SIG-M5 (cell line): Measurements from ENCODE around the gene DOCK6.

Source experiments
- DNase-seq: peaks from one replicate; lab custom pipeline; 2025; lab: John Stamatoyannopoulos, UW

Gene DOCK6

DNA sequence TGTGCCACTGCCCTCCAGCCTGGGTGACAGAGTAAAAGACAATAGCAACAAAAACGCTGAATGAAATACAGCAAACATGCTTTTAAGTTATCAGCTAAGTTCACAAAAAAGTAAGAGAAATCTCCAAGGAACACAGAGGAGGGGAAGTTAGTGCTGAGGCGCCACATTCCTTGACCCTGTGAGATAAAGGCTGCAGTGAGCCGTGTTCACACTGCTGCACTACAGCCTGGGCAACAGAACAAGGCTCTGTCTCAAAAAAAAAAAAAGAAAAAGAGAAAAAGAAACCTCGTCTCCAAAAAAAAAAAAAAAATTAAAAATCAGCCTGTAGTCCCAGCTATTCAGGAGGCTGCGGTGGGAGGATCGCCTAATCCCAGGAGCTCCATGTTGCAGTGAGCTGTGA, 16.3 kb upstream of the DOCK6 start:
- DNase-seq: no peak

DNA sequence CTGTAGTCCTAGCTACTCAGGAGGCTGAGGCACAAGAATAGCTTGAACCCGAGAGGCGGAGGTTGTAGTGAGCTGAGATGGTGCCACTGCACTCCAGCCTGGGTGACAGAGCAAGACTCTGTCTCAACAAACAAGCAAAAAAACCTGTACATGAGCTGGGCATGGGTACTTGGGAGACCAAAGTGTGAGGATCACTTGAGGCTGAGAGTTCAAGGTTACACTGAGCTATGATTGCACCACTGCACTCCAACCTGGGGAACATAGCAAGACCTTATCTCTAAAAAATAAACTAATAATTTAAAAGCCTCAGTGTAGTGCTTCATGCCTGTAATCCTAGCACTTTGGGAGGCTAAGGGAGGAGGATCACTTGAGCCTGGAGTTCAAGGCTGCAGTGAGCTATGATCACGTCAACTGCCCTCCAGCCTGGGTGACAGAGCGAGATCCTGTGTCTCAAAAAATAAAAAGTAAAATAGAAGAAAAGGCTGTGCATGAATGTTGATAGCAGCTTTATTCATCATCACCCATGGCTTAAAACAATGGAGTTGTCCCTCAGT, 12.3 kb upstream of the DOCK6 start:
- no peak for DNase-seq

DNA sequence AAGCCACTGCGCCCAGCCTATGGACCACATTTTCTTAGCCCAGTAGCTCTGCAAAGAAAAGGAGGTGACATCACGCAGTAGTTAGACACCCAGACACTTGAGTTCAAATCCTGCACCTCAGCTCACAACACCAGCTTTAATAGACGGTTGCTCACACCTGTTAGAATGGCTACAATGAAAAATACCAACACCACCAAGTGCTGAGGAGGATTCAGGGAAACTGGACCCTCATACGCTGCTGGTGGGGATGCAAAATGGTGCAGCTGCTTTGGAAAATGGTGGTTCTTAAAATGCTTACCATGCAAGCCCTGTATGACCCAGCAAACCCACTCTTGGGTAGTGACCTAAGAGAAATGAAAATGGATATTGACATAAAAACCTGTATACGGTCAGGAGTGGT, 11.7 kb upstream of the DOCK6 start:
- no peak for DNase-seq

DNA sequence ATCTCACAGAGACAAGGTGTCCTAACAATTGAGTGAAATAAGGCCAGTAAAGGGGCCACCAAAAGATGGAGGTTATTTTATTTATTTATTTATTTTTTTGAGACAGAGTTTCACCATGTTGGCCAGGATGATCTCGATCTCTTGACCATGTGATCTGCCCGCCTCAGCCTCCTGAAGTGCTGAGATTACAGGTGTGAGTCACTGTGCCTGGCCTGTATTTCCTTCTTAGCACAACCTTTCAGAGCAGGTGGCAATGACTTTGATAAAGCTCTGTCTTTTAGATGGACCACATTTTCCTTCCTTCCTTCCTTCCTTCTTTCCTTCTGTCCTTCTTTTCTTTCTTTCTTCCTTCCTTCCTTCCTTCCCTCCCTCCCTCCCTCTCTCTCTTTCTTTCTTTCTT, 11.0 kb upstream of the DOCK6 start:
- no peak for DNase-seq

DNA sequence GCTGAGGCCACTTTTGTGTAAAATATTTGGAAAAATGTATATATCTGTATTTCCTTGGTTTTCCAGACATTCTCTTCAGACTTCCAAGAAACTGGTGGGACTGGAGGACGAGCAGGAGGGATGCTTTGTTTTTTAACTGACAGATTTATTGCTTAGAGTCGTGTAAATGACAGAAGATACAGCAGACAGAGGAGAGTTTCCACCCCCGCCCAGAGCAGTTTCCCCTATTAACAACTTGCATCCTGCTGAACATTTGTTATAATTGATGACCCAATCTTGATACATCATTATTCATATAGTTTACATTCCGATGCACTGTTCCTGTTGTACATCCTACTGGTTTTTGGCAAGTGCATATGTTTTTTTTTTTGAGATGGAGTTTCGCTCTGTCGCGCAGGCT, 7.1 kb upstream of the DOCK6 start:
- no peak for DNase-seq

DNA sequence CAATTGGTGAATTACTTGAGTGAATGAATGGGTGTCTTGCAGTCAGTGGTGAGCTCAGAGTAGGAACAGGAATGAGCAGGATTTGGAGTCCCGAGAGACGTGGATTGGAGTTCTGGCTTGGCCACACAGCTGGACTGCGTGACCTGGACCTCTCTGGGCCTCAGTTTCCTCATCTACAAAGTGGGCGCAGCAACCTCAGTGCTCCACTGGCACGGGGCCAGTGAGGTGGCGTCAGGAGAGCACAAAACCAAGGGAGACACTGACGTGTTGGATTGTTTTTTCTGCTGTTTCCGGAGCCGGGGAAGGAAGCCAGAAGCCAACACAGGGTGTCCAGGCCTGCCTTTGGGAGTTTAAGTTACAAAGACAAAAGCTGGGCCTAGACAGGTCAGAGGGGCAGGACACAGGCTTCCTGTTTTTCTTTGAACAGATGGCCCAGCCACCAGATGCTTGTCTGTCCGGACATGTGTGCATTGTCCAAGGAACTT, 6.5 kb upstream of the DOCK6 start:
- no peak for DNase-seq

DNA sequence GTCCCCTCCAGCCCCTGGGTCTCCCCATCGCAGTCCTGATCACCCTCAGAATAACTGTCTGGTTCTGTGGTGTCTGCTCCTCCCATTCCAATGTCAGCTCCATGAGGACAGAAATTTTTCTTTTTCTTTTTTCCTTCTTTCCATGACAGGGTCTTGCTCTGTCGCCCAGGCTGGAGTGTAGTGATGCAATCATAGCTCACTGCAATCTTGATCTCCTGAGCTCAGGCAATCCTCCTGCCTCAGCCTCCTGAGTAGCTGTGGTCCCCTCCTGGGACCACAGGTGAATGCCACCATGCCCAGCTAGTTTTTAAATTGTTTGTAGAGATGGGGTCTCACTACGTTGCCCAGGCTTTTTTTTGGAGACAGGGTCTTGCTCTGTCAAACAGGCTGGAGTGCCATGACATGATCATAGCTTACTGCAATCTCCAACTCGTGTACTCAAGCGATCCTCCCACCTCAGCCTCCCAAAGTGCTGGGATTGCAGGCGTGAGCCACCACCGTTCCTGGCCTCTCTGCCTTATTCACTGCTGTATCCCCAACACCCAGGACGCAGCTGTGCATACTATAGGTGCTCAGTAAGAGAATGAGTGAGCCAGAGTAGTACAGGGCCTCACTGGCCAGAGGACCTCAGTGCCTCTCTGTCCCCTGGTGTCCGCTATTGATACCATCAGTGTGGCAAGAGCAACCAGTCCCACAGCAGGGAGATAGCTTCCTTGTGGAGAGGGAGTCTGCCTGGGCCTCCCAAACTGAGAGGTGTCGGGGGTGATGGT, 5.2 kb upstream of the DOCK6 start:
- DNase-seq: no peak

DNA sequence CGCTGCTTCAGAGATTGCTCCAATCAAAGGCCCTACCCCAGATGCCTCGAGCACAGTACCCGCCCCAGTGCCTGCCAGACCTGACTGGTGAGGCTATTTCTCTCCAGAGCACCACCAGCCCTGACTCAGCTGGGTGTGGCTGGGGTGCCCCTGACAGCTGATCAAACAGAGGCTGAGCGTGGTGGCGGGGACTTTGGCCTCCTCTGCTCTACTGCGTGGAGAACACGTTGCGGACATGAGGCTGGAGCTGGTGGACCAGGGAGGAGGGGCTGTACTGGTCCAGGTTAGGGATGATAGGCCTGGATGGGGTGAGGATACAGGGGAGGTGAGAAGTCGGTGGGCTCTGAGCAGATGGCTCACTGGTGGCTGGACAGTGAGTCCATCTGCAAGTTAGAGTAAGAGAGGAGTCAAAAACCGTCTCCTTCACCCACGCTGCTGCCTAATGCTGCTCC, 3.5 kb upstream of the DOCK6 start:
- DNase-seq: no peak

DNA sequence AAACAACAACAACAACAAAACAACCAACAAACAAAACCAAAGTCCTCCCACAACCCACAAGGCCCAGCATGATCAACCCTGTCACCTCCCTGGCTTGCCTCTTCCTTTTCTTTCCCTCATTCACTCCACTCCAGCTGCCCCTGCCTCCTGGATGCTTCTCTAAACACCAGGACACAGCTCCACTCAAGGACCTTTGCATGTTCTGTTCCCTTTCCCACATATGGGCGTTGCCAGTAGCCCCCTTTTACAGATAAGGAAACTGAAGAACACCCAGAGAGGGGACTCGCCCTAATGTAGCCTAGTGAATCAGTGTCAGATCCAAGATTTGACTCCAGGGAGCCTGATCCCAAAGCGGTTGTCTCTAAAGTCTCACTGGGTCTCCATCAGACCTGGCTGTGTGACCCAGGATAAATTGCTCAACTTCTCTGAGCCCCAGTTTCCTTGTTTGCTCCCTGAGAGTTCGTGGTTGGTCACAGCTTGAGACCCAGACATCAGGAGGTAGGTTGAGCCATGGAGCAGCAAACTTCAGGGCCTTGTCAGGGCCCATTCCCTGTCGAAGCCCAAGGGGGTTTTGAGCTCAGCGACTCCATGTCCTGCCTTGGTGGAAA, 3.0 kb upstream of the DOCK6 start:
- no peak for DNase-seq

DNA sequence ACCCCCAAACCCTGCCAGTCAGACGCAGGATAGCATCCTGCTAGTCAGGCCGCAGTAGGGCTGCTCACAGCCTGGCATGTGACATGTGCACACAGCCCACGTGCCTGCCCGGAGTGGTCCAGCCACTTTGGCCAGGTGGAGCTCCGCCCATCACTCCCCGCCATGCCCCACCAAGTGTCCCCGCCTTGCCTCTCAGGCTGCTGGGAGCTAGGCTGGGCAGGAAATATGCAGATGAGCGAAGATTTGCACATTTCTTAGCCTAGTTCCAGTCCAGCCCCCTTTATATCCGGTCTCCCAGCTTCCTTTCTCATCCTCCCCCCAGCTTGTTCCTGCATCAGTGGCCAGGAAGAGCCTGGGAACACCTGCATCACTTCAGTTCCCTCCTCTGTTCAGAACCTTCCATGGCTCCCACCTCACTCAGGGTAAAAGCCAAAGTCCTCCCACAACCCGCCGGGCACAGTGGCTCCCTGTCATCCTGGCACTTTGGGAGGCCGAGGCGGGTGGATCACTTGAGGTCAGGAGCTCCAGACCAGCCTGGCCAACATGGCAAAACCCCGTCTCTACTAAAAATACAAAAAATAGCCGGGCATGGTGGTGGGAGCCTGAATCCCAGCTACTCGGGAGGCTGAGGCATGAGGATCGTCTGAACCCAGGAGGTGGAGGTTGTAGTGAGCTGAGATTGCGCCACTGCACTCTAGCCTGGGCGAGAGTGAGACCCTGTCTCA, 2.3 kb upstream of the DOCK6 start:
- DNase-seq: no peak

DNA sequence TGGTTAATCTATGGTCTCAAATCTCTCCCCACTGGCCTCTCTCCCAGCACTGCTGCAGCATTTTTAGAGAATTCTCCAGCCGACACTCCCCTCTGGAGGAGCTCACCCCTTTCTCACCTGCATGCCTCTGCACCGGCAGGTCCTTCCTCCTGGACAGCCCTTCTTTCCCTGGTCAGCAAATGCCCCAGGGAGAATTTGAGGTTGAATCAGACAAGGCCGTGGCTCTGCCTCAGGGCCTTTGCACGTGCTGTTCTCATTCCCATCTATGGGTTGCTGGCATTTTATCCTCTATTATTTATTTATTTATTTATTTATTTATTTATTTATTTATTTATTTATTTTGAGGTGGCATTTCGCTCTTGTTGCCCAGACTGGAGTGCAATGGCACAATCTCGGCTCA, 1.4 kb upstream of the DOCK6 start:
- no peak for DNase-seq

DNA sequence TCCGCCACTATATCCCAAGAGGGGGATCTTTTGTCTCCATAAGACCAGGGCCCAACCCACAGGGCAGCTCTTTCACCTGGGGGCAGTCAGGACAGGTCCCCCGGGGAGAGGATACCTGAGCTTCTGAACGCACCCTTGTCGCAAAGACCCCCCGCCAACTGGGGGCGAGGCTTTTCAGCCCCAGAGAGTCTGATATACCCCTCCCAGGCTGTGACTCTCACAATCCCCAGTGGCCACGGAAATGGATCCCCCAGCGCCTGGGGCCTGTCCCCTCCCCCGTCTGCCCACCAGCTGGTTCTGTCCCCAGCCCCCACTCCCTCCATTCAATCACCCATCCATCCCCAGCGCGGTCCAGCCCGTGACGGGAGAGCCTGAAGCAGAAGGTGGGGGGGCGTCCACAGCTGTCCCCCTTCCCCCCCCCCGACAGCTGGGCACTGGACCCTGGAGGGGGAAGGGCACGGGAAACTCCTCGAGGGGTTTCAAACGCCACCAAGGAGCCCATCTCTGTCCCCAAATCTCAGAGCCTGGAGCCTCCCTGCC, 823 bp downstream of the DOCK6 start:
- no peak for DNase-seq

DNA sequence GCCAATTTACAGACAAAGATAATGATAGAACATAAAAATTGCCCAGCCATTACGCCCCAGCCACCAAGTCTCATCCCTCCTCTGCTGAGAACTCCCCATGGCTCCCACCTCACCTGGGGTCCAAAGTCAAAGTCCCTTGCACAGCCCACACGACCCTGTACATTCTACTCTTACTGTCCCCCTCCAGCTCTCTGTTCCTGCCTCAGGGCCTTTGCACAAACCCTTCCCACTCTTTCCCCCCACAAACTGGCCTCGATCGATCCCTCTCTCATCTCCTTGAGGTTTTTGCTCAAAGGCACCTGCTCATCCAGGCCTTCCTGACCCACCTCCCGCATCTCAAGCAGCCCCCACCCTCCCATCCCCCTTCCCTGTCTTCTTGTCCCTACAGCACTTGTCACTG, 1.3 kb downstream of the DOCK6 start:
- no peak for DNase-seq

DNA sequence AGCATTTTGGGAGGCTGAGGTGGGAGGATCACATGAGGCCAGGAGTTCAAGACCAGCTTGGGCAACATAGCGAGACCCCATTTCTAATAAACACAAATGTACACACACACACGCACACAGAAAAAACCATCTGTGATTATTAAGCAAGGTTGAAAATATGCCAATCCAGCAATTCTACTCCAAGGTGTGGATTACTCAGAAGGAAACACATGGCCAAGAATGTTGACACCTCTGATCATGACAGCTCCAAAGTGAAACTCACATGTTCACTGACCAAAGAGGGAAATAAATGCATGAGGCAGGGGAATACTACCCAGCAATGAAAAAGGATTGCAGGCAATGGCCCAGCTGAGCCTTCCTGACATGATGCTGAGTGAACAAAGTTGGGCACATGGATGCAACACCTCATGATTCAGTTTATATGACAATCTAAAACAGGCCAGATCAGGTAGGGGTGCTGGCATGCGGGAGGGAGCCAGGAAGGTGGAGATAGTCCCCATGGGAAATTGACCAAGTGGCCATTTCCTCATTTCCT, 4.4 kb downstream of the DOCK6 start:
- no peak for DNase-seq

DNA sequence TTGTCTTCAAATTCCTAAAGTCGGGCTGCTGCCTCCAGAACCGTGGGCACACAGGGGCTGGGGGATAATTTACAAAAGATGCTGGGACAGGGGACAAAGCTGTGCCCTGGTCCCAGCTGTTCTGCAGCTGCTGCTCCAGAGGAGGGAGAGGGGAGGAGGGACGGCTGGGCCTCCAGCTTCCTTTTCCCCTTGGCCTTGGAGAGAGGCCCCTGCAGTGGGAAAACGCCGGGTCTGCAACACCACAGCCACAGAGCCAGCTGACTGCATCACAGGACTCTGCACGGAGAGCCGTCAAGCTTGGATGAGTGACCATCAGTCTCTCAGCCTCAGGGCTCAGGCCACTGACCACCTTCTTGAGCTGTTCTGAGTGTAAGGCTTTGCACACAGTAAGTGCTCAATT, 6.1 kb downstream of the DOCK6 start:
- no peak for DNase-seq

DNA sequence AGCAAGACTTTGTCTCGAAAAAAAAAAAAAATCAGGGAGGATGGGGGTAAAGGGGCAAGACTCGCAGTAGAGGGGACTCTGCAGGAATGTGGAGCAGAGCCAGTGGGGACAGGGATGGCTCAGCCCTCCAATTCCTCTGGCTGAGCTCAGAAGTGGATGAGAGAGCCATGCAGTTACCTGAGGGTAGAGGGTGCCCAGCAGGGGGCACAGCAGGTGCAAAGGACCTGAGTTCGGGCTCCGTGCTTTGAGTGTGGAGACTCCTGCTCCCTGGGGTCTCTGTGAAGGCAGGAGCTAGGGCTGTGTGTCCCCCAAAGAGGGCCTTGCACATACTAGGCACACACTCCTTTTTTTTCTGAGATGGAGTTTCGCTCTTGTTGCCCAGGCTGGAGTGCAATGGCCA, 7.7 kb downstream of the DOCK6 start:
- DNase-seq: no peak

DNA sequence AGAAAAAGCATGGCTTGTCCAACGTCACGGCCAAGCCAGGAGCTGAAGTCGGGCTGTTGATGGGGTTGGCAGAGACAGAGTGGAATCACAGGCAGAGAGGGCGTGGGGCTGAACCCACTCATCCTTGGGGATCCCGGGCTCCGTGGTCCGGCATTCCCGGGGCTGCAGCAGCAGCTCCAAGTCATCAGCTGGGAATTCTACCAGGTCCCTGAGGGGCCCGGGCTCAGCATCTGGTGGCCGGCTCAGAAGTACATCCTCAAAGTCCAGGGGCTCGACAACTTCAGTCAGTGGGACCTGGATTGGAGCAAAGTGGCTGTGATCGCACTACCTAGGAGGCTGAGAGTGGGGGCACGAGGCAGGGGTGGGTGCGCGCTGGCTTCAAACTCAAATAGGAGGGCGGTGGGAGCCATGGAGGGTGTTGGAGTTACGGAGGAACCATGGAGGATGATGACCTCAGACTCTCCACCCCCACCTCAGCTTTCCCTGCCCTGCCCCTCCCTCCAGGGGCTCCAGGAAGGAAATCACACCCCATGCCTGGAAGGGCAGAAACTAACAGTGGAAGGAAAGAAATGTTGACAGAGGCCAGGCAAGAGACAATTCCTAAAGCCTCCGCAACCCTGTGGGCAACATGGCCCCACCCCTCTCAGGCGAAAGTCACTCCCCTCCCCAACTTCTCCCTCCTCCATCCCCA, 9.5 kb downstream of the DOCK6 start:
- no peak for DNase-seq

DNA sequence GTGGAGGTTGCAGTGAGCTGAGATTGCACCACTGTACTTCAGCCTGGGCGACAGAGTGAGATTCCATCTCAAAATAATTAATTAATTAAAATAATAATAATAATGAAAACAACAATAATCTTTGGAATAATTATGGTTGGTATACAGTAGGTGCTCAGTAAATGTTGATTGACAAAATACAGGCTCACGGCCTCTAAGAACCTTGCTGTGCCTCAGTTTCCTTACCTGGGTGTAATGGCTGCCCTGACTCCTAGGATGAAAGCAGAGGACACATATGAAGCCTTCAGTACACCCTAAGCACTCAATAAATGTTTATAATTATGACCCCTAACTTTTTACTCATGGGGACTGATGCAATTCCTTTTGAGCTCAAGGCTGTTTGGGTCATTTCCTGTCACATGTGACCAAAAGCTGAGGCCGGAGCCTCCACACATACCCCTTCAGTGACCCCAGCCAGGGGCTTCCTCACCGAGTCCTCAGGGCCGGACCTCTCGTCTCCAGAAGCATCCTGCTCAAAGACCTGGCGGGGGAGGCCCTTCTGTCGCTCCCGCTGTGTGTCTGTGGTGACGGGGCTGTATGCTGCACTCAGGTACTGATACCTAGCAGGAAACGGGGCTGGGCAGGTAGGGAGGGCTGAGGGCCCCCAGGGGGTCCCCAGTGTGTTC, 10.5 kb downstream of the DOCK6 start:
- DNase-seq: no peak

DNA sequence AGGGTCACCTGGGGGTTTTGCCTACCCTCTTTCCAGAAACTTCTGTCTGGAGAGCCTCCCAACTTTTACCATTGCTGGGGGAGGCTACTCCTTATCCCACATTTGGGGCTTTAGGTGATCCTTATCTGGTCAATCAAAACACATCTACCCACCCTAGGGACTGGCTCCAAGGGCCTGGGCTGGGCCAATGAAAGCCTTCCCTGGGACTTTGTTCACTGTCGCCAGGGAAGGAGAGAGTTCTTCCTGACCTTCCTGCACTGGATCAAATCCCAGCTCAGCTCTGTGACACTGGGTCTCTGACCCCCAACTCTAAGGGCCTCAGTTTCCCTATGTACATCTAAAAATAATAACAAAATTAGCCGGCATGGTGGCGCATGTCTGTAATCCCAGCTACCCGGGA, 11.1 kb downstream of the DOCK6 start:
- DNase-seq: no peak

DNA sequence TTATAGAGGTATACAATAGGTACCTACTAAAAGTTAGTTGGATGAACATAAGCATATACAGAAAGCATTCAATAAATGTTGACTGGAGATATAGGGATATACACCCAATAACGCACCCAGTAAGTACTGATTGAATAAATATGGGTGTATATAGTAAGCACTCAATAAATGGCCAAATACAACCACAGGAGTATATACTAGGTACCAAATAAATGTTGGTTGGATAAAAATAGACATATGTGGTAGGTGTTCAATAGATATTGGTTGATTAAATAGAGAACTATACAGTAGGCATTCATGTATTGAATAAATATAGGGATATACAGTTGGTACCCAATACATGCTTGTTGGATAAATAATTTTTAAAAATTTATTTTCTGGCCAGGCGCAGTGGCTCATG, 13.5 kb downstream of the DOCK6 start:
- no peak for DNase-seq

DNA sequence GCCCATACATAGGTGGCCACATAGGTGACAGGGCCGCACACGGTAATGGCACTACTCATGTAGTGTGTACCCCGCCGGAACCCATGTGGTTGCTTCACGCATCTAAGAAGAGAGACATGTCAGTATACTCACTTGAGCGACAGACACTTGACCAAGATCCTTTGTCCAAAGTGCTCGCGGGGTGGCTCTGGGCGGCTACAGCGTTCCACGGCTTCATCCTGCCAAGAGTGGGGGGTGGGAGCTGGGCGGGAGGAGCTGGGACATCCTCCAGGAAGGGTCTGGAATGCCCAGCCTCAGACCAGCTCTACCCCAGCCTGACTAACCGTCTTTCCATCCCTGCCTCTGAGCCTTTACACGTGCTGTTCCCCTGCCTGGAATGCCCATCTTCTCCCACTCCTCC, 14.4 kb downstream of the DOCK6 start:
- DNase-seq: no peak
